ENCODE results near the gene ESYT2. TPM values are rescaled to one million over a fixed set of nuclear protein-coding genes. Genes with fewer than 3 reads are reported as not detected.

The ESYT2 gene
- total RNA-seq, 1 experiment from 2014 or later, result 59.4 TPM

- H3K4me1 ChIP-seq, result peaks cover 12% of the 10 kb centered on the region
- ChIA-PET CTCF (no interaction called here), POLR2A (no interaction called here)
- no peaks in the 10 kb centered on the region for H3K27me3 ChIP-seq (replicated peaks; ENCODE audit: control insufficient read depth, insufficient read depth, low read length)
- DNase-seq, result no peak
- Mint-ChIP-seq H3K9me3 (ENCODE audit: unreplicated experiment) (no peaks in the 10 kb centered on the region), H3K27me3 (ENCODE audit: insufficient read depth, unreplicated experiment) (no peaks in the 10 kb centered on the region), H3K4me1 (ENCODE audit: low read depth, unreplicated experiment) (peaks cover 24% of the 10 kb centered on the region), H3K27ac (ENCODE audit: unreplicated experiment) (no peak overlapping the region), H3K4me3 (ENCODE audit: unreplicated experiment) (no peak overlapping the region), H3K36me3 (ENCODE audit: insufficient read depth, unreplicated experiment) (peaks cover 32% of the 10 kb centered on the region)
- no peaks in the 10 kb centered on the region for H3K36me3 ChIP-seq (ENCODE audit: control insufficient read depth, insufficient read depth, low read length)
- intact Hi-C loops (cut with micrococcal nuclease; ENCODE audit: unreplicated experiment), result loop anchor here (5.0 to 10.0 kb wide), 2 partner anchors 115 to 163 kb away; no protein-coding TSS in a partner anchor
- no peak overlapping the region for H3K4me3 ChIP-seq (ENCODE audit: low read depth, low read length)
- BruUV-seq (replicated peaks), result no TSS peak
- H3K9me3 ChIP-seq, result 0 out of 2 replicates have a peak, but pooled peaks cover under 1% of the 10 kb centered on the region
- no peak for TF ChIP-seq CTCF (IDR thresholded peaks at IDR 0.05; ENCODE audit: insufficient read depth in 1 of 2, low read depth in 1 of 2, low read length in 1 of 2, severe bottlenecking in 1 of 2, unreplicated experiment in 1 of 2)
Measured at GRCh38 chr7:158702196-158702595, 127.1 kb downstream of the ESYT2 start.

DNA sequence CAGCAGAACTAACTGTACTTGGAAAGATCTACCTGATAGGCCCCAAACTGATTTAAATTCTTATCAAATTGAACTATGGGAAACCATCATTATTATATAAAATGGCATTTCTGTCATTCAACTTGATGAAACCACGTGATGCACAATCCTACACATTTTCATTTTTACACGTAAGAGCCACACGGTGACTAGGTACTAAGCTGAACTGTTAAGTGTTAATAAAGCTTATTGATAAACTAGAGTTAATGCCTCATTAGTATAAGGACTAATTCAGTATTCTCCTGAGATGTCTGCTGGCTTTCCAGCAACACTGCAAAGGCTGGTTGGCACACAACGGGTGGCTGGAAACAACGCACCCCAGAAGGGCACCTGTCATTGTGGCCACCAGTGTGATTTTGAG lies 129.3 kb downstream of the ESYT2 start:
- H3K27me3 Mint-ChIP-seq (ENCODE audit: insufficient read depth, unreplicated experiment), result no peaks in the 10 kb centered on the region

DNA sequence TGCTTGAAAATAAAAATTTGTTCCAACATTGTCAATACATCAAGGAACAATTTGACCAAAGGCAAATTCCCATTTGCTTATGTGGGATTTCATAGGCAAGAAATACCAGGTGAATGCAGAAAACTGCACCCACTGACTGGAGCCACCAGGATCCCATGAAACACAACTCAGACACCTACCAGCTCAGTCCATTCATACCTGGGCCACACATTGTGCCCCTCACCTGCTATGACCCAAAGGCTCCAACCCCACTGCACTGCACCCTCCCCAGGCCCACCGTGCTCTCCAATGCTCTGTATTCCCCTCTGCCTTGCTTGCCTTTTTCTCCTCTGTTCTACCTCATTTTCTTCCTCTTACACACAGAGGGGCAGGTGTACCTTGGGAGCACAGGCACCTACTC lies 130.0 kb downstream of the ESYT2 start:
- H3K4me1 Mint-ChIP-seq (ENCODE audit: low read depth, unreplicated experiment), result peaks cover 10% of the 10 kb centered on the region
- H3K27me3 Mint-ChIP-seq (ENCODE audit: insufficient read depth, unreplicated experiment), result no peaks in the 10 kb centered on the region
- no peaks in the 10 kb centered on the region for H3K27me3 ChIP-seq (replicated peaks; ENCODE audit: control insufficient read depth, insufficient read depth, low read length)
- no peak overlapping the region for H3K4me3 Mint-ChIP-seq (ENCODE audit: unreplicated experiment)
- intact Hi-C loops (cut with micrococcal nuclease; ENCODE audit: unreplicated experiment), result no loop called here
- no peaks in the 10 kb centered on the region for H3K9me3 ChIP-seq
- peaks cover 9% of the 10 kb centered on the region for H3K4me1 ChIP-seq
- ChIA-PET POLR2A (no interaction called here), CTCF (interaction anchor here (0.5 kb wide), 1 partner anchor 185 kb away, joined by 3 read pairs; no protein-coding TSS in a partner anchor)
- no TSS peak for BruUV-seq (replicated peaks)
- TF ChIP-seq CTCF (IDR thresholded peaks at IDR 0.05; ENCODE audit: insufficient read depth in 1 of 2, low read depth in 1 of 2, low read length in 1 of 2, severe bottlenecking in 1 of 2, unreplicated experiment in 1 of 2), result no peak
- H3K27ac Mint-ChIP-seq (ENCODE audit: unreplicated experiment), result no peak overlapping the region
- no peaks in the 10 kb centered on the region for H3K36me3 ChIP-seq (ENCODE audit: control insufficient read depth, insufficient read depth, low read length)
- H3K36me3 Mint-ChIP-seq (ENCODE audit: insufficient read depth, unreplicated experiment), result peaks cover 29% of the 10 kb centered on the region
- no peaks in the 10 kb centered on the region for H3K9me3 Mint-ChIP-seq (ENCODE audit: unreplicated experiment)
- DNase-seq, result no peak
- no peak overlapping the region for H3K4me3 ChIP-seq (ENCODE audit: low read depth, low read length)

More for the DNA sequence above, 129.3 kb downstream of the ESYT2 start:
- no peak overlapping the region for H3K27ac Mint-ChIP-seq (ENCODE audit: unreplicated experiment)
- no peaks in the 10 kb centered on the region for H3K9me3 ChIP-seq
- TF ChIP-seq CTCF (IDR thresholded peaks at IDR 0.05; ENCODE audit: insufficient read depth in 1 of 2, low read depth in 1 of 2, low read length in 1 of 2, severe bottlenecking in 1 of 2, unreplicated experiment in 1 of 2), result no peak
- H3K36me3 Mint-ChIP-seq (ENCODE audit: insufficient read depth, unreplicated experiment), result peaks cover 36% of the 10 kb centered on the region
- H3K36me3 ChIP-seq (ENCODE audit: control insufficient read depth, insufficient read depth, low read length), result no peaks in the 10 kb centered on the region
- BruUV-seq (replicated peaks), result no TSS peak
- ChIA-PET POLR2A (no interaction called here), CTCF (no interaction called here)
- H3K4me3 ChIP-seq (ENCODE audit: low read depth, low read length), result no peak overlapping the region
- H3K4me1 ChIP-seq, result peaks cover 9% of the 10 kb centered on the region
- H3K27me3 ChIP-seq (replicated peaks; ENCODE audit: control insufficient read depth, insufficient read depth, low read length), result no peaks in the 10 kb centered on the region
- no peaks in the 10 kb centered on the region for H3K9me3 Mint-ChIP-seq (ENCODE audit: unreplicated experiment)
- H3K4me1 Mint-ChIP-seq (ENCODE audit: low read depth, unreplicated experiment), result peaks cover 10% of the 10 kb centered on the region
- intact Hi-C loops (cut with micrococcal nuclease; ENCODE audit: unreplicated experiment), result loop anchor here (5.0 to 10.0 kb wide), 2 partner anchors 117 to 165 kb away; no protein-coding TSS in a partner anchor
- DNase-seq, result no peak
- H3K4me3 Mint-ChIP-seq (ENCODE audit: unreplicated experiment), result no peak overlapping the region

Measured in Caco-2 (cell line).